Measurements from ENCODE around the gene ACTN4.

ACTN4 gene

GRCh38 chr19:38726284-38726673 is 78.8 kb downstream of the ACTN4 start:
- Histone ChIP-seq H3K4me1 (ENCODE audit: insufficient read depth, poor library complexity, severe bottlenecking) (no peaks in the 10 kb centered on the region), H3K9me3 (ENCODE audit: severe bottlenecking) (no peaks in the 10 kb centered on the region), H3K36me3 (ENCODE audit: low read depth) (peaks cover 83% of the 10 kb centered on the region), H3K4me3 (ENCODE audit: severe bottlenecking) (no peak overlapping the region), H3K27ac (ENCODE audit: poor library complexity, severe bottlenecking) (no peak overlapping the region), H3K27me3 (ENCODE audit: insufficient read depth, poor library complexity, severe bottlenecking) (no peaks in the 10 kb centered on the region)
- TF ChIP-seq CTCF (IDR thresholded peaks at IDR 0.05; ENCODE audit: poor library complexity, severe bottlenecking) = no peak
- DNase-seq (ENCODE audit: low spot score) (no peak), ATAC-seq (ENCODE audit: low read depth) (no peak)

GRCh38 chr19:38726761-38727301 is 79.4 kb downstream of the ACTN4 start:
- Histone ChIP-seq H3K27me3 (ENCODE audit: insufficient read depth, poor library complexity, severe bottlenecking) (no peaks in the 10 kb centered on the region), H3K9me3 (ENCODE audit: severe bottlenecking) (no peaks in the 10 kb centered on the region), H3K4me1 (ENCODE audit: insufficient read depth, poor library complexity, severe bottlenecking) (no peaks in the 10 kb centered on the region), H3K4me3 (ENCODE audit: severe bottlenecking) (no peak overlapping the region), H3K36me3 (ENCODE audit: low read depth) (peaks cover 82% of the 10 kb centered on the region), H3K27ac (ENCODE audit: poor library complexity, severe bottlenecking) (no peak overlapping the region)
- TF ChIP-seq CTCF (IDR thresholded peaks at IDR 0.05; ENCODE audit: poor library complexity, severe bottlenecking) = no peak
- no peak for DNase-seq (ENCODE audit: low spot score)
- no peak for ATAC-seq (ENCODE audit: low read depth)

- no peaks in the 10 kb centered on the region for H3K9me3 ChIP-seq (ENCODE audit: severe bottlenecking)
- H3K27ac ChIP-seq (ENCODE audit: poor library complexity, severe bottlenecking) = no peak overlapping the region
- H3K4me3 ChIP-seq (ENCODE audit: severe bottlenecking) = no peak overlapping the region
- TF ChIP-seq CTCF (IDR thresholded peaks at IDR 0.05; ENCODE audit: poor library complexity, severe bottlenecking) = no peak
- H3K36me3 ChIP-seq (ENCODE audit: low read depth) = peaks cover 82% of the 10 kb centered on the region
- no peaks in the 10 kb centered on the region for H3K4me1 ChIP-seq (ENCODE audit: insufficient read depth, poor library complexity, severe bottlenecking)
- no peak for ATAC-seq (ENCODE audit: low read depth)
- no peak for DNase-seq (ENCODE audit: low spot score)
- H3K27me3 ChIP-seq (ENCODE audit: insufficient read depth, poor library complexity, severe bottlenecking) = no peaks in the 10 kb centered on the region
Observed at GRCh38 chr19:38727306-38727867, 79.9 kb downstream of the ACTN4 start.

- peak; percentile 51 for DNase-seq (ENCODE audit: low spot score)
- Histone ChIP-seq H3K36me3 (ENCODE audit: low read depth) (peaks cover 75% of the 10 kb centered on the region), H3K9me3 (ENCODE audit: severe bottlenecking) (no peaks in the 10 kb centered on the region), H3K4me3 (ENCODE audit: severe bottlenecking) (no peak overlapping the region), H3K27me3 (ENCODE audit: insufficient read depth, poor library complexity, severe bottlenecking) (no peaks in the 10 kb centered on the region), H3K4me1 (ENCODE audit: insufficient read depth, poor library complexity, severe bottlenecking) (no peaks in the 10 kb centered on the region), H3K27ac (ENCODE audit: poor library complexity, severe bottlenecking) (no peak overlapping the region)
- TF ChIP-seq CTCF (IDR thresholded peaks at IDR 0.05; ENCODE audit: poor library complexity, severe bottlenecking) = no peak
- no peak for ATAC-seq (ENCODE audit: low read depth)
Observed at GRCh38 chr19:38727868-38728660, 80.6 kb downstream of the ACTN4 start.
